HCEC 1CT (cell line): Measurements from ENCODE around the gene CCDC107.
A peak's percentile ranks its signal among the peaks of the same experiment; 100 is the strongest.

ENCODE experiments used
- DNase-seq: peaks from one replicate; pipeline ENCODE4 v3.0.0-alpha.2; 2017

The CCDC107 gene

DNA sequence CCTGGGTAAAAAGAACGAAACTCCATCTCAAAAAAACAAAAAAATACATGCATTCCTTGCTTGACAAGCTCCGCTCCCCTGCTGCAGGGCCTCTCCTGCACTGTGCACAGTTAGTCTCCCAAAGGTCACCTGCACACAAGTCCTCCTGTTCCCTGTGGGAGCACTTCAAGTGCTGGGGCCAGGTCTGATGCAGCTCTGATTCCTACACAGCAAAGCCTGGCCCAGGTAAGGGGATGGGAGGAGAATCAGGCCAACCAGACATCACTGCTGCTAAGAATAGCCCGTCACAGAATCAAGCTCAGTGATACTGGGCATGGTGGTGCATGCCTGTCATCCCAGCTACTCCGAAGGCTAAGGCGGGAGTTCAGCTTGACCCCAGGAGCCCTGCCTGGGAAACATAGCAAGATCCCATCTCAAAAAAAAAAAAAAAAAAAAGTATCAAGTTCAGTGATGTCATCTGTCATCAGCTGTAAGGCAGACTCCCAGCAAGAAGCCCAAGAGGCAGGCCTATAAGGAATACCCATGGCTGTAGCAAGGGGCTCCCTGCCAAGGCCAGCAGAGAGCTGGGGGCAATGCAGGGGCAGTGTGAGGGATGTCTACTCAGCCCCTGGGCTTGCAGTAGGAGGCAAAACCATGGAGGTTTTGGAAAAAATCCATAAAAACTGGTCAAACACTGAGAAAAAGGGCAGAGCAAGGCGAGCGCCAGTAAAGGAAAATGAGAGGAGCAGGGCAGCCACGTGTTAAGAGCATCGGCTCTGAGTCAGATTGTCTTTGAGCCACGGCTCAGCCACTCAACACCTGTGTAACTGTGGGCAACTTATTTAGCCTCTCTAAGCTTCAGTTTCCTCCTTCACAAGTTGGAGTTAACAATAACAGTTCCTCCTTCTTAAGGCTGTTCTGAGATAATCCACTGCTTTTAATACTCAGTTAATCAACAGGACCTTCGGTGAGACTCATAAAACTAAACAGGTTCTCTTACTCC is 28.4 kb downstream of the CCDC107 start:
- no peak for DNase-seq

DNA sequence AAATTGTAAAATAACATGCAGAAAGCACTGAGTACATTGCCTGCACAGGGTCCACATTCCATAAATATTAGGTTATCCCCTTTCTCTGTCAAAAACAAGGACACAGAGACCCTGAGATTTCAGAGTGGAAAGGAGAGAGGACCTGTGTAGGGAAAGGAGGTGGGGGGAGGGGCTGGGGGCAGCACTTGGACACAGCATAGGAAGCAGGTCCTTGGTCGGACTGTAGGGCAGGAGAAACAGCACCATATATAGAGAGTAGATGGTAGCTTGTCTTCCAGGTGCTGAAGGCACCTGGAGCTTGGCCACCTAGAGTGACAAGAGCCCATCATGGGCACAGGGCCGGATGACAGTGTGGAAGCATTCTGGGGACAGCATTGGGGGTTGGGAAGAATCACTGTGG is 29.2 kb downstream of the CCDC107 start:
- no peak for DNase-seq

- DNase-seq: no peak
These were observed 30.0 kb downstream of the CCDC107 start for GRCh38 chr9:35687972-35688557.

DNA sequence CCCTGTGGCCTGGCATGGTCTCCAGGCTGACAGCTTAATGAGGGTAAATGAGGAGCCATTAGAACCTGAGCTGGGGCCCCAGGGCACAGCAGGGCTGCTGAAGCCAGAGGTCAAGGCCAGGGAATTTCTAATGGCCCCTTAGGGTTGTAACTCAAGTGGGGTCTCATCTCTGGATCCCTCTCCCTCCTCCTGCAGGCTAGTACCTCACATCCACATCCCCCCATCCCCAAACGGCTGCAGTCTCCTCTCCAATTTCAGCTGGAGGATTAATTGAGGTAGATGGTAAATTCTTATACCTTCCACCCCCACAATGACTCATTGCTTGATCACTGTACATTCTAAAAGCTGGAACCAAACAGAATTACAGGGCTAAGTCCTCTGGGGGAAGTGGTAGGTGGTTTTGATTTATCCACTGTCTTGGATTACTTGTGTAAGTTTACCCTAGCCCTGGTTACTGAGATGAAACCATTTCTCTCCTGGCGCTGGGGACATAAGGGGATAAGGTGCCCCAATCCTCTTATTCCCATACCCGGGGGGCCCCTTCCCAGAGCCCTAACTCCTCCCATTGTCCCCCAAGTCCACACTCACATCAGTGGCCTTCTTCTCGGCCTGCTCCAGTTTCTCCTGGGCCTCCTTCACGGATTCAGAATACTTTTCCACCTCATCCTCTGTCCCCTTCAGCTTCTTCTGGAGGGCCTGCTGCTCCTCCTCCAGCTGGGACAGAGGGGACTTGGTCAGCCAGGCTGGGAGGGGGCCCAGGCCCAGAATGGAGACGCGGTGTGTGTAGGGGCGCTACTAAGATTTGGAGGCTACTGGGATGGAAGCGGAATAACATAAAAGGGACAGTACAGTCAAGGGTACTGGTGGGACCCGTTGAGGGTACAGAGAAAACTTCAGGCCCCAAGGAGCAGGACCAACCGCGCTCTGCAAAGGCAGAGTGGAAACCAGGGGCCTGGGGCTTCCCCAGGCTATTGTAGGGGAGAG is 30.8 kb downstream of the CCDC107 start:
- peak; percentile 82 for DNase-seq

DNA sequence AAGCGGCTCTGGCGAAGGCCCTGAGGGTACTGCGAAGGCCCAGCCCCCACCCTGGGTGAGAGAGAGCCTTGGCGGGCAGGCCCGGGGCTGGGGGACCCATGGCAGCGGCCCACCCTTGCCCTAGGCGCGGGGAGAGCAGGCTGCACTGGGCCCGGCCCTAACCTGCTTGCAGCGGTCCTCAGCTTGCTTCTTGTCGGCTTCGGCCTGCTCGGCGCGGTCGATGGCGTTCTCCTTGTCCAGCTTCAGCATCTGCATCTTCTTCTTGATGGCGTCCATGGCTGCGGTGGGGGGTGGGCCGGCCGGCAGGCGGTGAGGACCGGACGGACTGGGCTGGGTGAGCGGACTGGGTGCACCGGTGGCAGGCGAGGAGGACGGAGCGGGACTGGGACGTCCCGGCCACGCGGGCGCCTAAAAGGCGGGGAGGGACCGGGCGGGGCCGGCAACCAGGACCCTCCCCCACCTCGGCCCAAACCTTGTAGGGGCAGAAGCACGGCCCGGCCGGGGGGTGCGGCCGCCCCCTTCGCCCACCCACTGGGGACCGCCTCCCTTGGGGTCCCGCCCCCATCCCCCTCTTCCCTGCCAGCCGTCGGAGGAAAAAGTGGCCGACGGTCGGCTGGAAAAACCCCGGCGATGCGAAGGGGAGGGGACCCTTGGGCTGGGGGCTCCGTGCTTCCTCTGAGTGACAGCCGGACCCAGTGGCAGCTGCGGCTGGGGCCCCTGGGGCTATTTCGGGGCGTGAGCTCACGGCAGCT is 31.6 kb downstream of the CCDC107 start, which contains the start of gene TPM2:
TSS of gene TPM2 (minus strand) at position 384 of the 752 bp plus-strand sequence. CDS start at position 276, 108 bp downstream.
- peak; percentile 91 for DNase-seq

DNA sequence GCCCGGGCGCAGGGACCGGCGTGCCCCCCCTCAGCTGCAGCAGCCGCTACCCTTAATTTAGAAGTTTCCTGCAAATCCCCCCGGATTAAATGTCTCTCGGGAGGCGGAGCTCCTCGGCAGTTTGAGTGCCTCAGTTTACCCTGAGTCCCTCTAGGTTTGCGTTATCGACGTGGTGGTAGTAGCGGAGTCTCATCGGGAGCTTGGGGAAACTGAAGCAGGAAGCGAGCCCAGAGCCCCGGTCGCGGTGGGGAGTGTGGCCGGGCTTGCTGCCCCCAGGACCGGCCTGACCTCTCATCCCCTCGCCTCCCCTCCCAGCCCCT is 32.2 kb downstream of the CCDC107 start:
- no peak for DNase-seq

DNA sequence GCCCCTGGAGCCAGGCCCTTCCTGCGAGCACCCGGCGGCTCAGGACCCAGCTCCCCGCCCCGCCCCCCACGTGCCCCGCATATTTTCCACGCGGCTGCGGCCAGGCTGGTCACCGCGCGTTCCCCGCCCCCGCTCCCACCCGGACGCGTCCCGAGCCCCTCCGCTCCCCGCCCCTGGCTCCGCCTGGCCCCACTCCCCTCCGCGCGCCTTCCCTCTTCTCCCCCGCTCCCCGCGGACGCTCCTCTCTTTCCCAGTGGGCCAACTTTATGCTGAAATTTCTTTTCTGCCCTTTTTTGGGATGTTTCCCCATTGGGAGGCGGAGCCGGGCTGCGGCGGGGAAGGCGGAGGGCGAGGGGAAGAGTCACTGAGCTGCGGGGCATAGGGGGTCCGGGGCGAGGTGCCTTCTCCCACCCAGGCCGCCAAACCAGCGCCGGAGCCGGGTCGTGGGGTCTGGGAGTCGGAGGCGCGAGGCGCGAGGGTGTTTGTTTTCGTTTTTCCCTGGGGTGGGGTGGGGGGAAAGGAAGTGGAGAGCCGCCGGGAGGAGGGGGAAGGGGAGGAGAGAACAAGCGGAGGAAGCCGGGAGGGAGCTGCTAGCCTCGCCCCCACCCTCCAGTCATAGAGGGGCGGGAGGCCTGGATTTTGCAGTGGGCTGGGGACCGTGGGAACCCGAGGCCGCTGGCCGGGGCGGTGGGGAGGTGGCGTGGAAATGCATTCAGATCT is 32.7 kb downstream of the CCDC107 start:
- peak; percentile 80 for DNase-seq

- no peak for DNase-seq
These were observed 33.2 kb downstream of the CCDC107 start for GRCh38 chr9:35691334-35691650.

- DNase-seq: no peak
These were observed 33.7 kb downstream of the CCDC107 start for GRCh38 chr9:35691757-35692301.

DNA sequence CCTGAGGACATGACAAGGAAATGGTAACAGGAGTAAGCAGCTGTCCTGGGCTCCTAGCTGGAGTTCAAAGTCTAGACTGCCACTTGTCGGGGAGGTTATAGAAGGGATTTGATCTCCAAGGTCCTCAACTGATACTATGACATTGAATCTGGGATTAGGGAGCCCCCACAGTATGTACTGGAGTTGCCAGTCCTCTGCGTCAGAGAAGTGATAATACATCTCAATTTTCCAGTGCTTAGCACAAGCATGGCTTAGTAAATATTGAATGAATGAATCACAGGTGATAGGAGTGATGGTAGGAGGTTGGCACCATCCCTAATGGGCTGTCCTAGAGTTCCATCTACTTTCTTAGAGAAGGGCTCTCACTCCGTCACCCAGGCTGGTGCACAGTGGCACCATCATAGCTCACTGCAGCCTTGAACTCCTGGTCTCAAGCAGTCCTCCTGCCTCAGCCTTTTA is 37.9 kb downstream of the CCDC107 start:
- DNase-seq: no peak

DNA sequence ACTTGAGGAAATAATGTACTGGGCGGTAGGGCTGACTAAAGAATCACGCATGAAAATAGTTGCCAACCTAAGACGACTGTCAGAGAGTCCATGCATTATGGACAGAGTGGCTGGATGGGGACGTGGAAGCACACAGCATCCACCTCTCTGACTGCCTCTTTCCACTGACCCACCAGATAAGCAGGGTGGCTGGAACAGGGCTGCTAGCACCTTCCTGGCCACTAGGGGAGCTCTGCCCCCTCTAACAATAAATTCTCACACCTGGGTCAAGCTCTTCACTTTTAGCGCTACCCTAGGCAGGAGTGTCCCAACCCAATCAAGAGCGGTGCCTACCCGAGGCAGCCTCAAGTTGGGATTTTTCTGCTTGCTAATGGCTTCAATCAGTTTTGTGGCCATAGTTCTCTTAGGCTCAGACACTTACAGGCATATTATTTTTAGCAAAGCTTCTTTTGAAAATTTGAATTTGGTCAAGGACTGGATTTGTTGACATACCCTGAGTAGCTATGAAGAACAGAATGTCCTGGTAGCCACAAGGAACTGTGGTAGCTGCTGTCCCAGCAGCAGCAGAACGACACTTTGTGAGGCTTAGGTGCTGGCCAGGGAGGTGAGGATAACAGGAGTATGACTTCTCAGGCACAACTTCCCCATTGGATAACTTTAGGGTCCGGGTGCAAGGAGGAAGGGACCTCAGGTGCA is 38.6 kb downstream of the CCDC107 start:
- peak; percentile 63 for DNase-seq

DNA sequence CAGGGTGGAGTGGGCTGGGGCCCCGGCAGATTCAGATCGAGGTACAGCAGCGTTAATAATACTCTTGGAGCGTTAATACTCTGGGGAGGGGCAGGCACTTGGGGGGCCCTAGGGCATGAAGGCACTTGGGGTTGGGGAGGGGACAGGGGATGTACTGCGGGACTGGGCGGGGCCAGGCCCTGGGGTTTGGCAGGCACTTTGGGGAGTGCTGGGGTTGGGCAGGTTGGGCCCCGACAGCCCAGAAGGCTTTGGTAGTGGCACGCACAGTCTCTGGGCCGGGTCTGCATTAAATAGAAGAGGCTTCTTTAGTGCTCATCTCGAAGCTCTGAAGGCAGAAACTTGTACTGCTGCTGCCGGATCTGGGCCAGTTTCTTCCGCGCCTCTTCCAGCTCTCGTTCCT is 39.4 kb downstream of the CCDC107 start:
- no peak for DNase-seq

DNA sequence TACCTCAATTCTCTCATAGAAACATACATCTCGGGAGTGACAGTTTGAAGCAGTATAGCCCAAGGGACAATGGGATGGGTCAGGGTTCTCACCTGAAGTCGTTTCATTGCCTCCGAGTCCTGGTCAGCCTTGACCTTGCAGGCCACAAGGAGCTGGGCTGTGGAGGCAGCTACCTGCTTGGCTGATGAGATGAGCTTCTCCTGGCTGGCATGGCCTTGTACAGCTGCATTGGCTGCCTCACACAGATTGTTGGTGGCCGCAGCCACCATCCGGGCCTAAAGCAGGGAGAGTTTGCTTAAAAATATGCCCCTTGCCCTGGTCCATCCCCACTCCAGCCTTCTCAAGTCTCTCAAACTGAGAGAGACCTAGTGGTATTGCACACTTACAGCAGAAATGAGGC is 40.1 kb downstream of the CCDC107 start:
- DNase-seq: no peak

- no peak for DNase-seq
These were observed 41.9 kb downstream of the CCDC107 start for GRCh38 chr9:35700031-35700430.

GRCh38 chr9:35700942-35701341 is 42.9 kb downstream of the CCDC107 start:
- DNase-seq: no peak

DNA sequence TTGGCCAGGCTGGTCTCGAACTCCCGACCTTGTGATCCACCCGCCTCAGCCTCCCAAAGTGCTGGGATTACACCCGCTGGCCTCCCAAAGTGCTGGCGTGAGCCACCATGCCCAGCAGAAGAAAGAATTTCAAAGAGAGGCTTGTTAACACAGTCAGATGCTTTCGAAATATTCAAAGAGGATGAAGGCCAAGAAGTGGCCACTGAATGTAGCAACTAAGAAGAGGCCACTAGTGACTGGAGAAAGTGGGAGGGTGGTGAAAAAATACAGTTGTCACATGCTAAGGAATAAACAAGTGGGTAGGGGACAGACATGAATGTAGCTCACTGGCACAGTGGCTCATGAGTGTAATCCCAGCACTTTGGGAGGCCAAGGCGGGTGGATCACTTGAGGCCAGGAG is 44.6 kb downstream of the CCDC107 start:
- no peak for DNase-seq

DNA sequence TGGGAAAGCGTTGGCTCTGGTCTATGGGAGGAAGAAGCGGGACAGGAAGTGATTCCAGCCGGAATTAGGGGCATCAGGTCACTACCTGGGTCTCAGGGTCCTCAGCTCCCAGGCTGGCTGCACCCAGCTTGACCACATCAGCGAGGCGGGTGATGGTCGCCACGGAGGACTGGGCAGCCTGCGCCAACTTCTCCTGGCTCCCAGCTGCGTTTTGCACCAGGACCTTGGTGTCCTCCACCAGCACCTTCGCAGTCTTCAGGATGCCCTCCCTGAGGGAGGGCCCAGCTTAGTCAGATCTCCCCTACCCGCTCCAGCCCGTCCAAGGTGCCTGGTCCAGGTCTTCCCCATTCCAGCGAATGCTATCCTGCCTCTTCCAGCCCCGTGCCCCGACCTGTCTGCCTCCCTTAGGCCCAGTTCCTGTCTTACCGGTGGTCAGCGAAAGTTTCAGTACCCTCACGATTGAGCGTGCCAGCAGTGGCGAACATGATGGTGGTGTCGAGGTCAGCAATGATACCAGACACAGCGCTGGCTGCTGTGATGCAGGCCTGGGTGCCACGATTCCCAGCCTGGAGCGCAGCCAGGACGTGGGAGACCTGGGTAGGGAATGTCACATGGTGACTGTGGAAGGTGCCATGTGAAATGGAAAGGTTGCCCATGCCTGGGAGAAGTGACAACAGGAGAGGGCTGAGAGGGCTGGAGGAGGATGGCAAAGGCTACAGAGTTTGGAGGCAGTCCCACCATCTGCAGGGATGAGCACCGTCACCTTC is 46.0 kb downstream of the CCDC107 start:
- no peak for DNase-seq

GRCh38 chr9:35705372-35705771 is 47.3 kb downstream of the CCDC107 start:
- DNase-seq: no peak

GRCh38 chr9:35705836-35706430 is 47.8 kb downstream of the CCDC107 start:
- DNase-seq: no peak

- no peak for DNase-seq
These were observed 48.9 kb downstream of the CCDC107 start for GRCh38 chr9:35706951-35707350.
